ENCODE results near the gene ALKBH7.

The ALKBH7 gene

GRCh38 chr19:6421075-6422014 is 48.8 kb downstream of the ALKBH7 start:
- H3K9ac ChIP-seq (ENCODE audit: low read depth, low read length) = no peak overlapping the region
- H3K36me3 ChIP-seq (ENCODE audit: control insufficient read depth, insufficient read depth, low read length) = peaks cover 61% of the 10 kb centered on the region
- peaks cover 5% of the 10 kb centered on the region for H3K4me1 ChIP-seq (ENCODE audit: control insufficient read depth, insufficient read depth, low read length)
- H3K9me3 ChIP-seq (ENCODE audit: control insufficient read depth, insufficient read depth, low read length) = no peaks in the 10 kb centered on the region
- no peak overlapping the region for H3K4me3 ChIP-seq (ENCODE audit: low read depth, low read length)
- no peaks in the 10 kb centered on the region for H3K27me3 ChIP-seq (ENCODE audit: control insufficient read depth, insufficient read depth, low read length)

DNA sequence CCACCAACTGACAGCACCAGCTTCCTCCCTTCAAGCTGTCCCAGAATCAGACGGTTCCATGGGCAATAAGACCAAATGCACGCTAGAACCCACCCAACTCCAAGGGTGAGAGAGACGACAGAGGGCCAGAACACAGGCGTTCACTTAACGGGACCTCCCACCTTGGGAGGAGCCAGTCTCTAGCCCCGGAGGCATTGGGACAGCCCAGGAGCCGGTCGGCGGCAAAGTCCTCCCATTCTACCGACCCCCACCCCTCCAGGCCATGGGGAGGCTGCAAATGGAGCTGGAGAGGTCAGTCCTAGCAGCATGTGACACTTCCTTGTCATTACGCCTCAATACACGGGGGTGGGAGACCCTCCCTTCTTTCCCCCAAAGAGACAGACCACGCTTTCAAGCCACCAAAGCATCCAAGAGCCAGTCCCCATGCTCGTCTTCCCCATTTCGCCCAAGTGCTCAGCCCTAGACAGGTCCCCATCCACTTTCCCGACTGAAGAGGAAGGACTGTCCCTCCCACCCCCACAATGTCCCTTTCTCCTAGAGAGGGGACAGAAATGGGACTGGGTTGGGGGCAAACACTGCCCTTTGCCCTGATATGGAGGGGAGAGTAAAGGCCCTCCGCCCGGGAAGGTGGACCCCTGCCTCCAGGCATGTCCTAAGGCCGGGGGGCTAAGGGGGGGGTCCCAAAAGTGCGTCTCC is 51.1 kb downstream of the ALKBH7 start:
- H3K4me1 ChIP-seq (ENCODE audit: control insufficient read depth, insufficient read depth, low read length) = peaks cover 5% of the 10 kb centered on the region
- peak overlapping the region; percentile 96 for H3K4me3 ChIP-seq (ENCODE audit: low read depth, low read length)
- H3K9me3 ChIP-seq (ENCODE audit: control insufficient read depth, insufficient read depth, low read length) = no peaks in the 10 kb centered on the region
- H3K9ac ChIP-seq (ENCODE audit: low read depth, low read length) = peak overlapping the region; percentile 90
- H3K36me3 ChIP-seq (ENCODE audit: control insufficient read depth, insufficient read depth, low read length) = peaks cover 38% of the 10 kb centered on the region
- H3K27me3 ChIP-seq (ENCODE audit: control insufficient read depth, insufficient read depth, low read length) = no peaks in the 10 kb centered on the region

DNA sequence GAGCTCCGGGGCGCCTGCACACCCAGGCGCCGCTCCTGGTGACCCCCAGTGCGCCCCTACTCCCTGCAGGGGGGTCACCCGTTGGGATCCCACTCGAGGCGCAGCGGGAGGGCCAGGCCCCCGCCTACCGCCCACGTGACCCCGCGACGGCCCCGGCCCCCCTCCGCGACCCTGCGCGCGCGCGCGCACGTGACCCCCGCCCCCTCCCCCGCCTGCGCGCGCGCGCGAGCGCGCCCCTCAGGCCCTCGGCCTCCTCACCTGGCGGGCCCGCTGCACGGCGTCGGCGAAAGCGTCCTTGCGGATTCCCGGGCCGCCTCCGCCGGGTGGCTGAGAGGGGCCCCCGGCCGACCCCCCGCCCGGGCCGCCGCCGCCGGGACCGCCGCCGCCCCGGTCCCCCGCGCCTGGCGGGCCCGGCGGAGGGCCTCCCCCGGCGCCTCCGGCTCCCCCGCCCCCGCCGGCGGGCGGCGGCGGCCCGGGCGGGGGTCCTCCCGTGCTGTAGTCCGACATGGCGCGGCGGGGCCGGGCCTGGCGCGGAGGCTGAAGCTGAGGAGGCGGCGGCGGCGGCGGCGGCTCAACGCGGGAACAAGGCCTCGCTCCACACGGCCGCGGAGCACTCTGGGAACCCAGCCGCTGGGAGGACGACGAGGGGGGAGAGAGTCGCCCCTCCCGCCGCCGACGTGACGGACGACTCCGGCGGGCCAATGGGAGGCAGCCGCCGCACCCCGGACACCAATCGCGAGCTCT is 51.8 kb downstream of the ALKBH7 start, which contains the start of gene KHSRP:
Gene KHSRP, minus strand, starts transcription at position 617 of the 744 bp plus-strand sequence. Its CDS starts 110 bp downstream, at position 507.
- Histone ChIP-seq H3K27me3 (ENCODE audit: control insufficient read depth, insufficient read depth, low read length) (peaks cover 1% of the 10 kb centered on the region), H3K4me1 (ENCODE audit: control insufficient read depth, insufficient read depth, low read length) (peaks cover 5% of the 10 kb centered on the region), H3K36me3 (ENCODE audit: control insufficient read depth, insufficient read depth, low read length) (peaks cover 31% of the 10 kb centered on the region), H3K9me3 (ENCODE audit: control insufficient read depth, insufficient read depth, low read length) (no peaks in the 10 kb centered on the region), H3K4me3 (ENCODE audit: low read depth, low read length) (peak within 1 kb of the TSS; percentile 96), H3K9ac (ENCODE audit: low read depth, low read length) (peak within 1 kb of the TSS; percentile 90)

All from iPS-15b (cell line).